Stimulated activated CD8-positive, alpha-beta memory T cell treated with anti-CD3 and anti-CD28 coated beads, Interleukin-12 subunit alpha, Interleukin-12 subunit beta, amount 100 ng/mL, for 1 hour (primary cell): Measurements from ENCODE around the gene PRTFDC1.
"Not testable (repeated sequence)": the region's sequence is repeated elsewhere in the genome, so short reads cannot be mapped to it uniquely, and the experiment has no call there.

ENCODE experiments used
- DNase-seq: peaks from one replicate; pipeline ENCODE4 v3.0.0-alpha.2; 2020; ENCODE audit warnings: low read depth

PRTFDC1 gene

GRCh38 chr10:24965051-24965450 is 12.6 kb upstream of the PRTFDC1 start:
- no peak for DNase-seq

- no peak for DNase-seq
These were observed 11.2 kb upstream of the PRTFDC1 start for GRCh38 chr10:24963521-24964041.

DNA sequence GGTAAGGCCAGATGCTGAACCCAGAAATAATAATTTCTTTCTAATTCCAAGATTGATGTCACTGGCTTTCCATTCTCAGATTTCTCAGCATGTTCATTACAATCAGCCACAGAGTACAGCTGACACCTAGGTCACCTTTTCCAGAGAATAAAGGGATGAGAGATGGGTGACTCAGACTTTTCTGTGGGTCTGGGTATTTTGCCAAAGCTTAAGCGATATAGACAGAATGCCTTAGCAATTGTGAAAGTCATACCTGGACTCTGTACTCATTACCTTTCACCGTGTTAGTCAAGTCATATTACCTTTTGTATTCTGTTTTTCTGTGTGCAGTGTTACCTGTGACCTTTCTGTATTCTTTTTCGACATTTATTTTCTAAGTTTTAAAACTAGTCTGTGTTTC is 10.6 kb upstream of the PRTFDC1 start:
- DNase-seq = no peak

- DNase-seq = no peak
These were observed 9.2 kb upstream of the PRTFDC1 start for GRCh38 chr10:24961582-24961981.

GRCh38 chr10:24959382-24959730 is 7.0 kb upstream of the PRTFDC1 start:
- no peak for DNase-seq

- DNase-seq = no peak
These were observed 6.4 kb upstream of the PRTFDC1 start for GRCh38 chr10:24958721-24959381.

DNA sequence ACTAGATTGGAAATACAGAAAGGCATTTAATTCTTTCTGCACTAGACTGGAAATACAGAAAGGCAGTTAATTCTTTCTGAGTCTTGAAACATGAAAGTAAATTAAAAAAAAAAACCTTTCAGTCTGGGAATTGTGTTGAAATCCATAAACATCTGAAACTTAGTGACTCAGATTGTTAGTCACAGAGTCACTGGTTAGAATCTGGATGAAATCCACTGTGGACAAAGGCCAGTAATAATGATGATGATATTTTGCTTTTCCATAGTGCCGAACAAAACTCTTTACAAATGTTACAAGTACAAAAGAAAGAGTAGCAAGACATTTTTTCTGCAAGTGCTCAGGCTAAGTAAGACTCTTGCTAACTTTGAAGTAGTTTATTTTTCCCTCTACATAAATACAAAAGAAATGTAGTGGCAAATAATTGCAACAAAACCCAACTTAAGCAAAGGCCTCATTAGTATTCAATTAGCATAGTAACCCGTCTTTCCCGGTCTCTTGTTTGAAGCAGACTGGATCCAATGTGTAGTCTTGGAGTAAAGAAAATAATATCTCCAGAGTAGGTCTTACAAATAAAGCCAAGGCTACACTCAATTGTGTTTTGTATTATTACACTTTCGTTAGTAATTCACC is 5.8 kb upstream of the PRTFDC1 start:
- no peak for DNase-seq

- DNase-seq = not testable (repeated sequence)
These were observed 5.2 kb upstream of the PRTFDC1 start for GRCh38 chr10:24957624-24958051.

GRCh38 chr10:24953675-24954074 is 1.3 kb upstream of the PRTFDC1 start:
- no peak for DNase-seq

DNA sequence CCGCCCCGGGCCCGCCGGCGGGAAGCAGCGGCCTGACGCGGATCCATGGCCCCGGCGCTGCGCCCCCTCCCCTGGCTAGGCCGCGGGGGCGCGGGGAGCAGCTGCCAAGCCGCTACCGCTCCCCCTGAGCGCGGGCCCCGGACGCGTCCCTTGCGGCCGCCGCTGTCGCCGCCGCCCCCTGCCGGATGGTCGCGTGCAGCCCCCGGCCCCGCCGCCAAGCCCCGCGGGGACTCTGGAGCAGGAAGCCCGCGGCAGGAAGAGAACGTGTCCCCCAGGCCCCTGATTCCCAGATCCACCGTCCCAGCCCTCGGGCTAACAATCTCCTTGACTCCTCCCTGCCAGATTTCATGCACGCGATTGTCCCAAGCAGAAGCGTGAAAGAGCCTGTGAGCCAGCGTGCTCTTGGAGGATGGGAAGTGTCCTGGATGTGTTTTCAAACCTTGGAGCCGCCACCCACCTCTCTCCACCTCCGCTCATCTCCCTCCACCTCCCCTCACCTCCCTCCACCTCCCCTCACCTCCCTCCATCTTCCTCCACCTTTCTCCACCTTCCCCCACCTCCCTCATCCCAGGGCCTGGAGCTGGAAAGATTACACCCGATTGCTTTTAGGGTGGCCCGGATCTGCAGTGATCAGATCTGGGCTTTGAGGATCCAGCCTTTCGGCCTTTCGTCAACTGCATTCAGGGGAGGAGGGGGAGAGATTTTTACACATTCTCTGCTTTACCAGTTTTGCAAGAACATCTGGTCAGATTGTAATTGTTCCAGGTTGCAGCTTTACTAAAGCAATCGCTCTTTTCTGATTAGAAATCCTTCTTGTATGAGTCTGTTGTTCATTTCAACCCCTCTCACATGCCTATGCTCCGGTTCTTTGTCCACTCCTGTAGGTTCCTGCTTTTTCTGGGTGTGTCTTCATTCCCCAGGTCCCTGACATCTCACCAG is 570 bp upstream of the PRTFDC1 start:
- peak; percentile 25 for DNase-seq

GRCh38 chr10:24951201-24952142 is 934 bp downstream of the PRTFDC1 start:
- DNase-seq = no peak

- DNase-seq = no peak
These were observed 2.0 kb downstream of the PRTFDC1 start for GRCh38 chr10:24950439-24950838.

DNA sequence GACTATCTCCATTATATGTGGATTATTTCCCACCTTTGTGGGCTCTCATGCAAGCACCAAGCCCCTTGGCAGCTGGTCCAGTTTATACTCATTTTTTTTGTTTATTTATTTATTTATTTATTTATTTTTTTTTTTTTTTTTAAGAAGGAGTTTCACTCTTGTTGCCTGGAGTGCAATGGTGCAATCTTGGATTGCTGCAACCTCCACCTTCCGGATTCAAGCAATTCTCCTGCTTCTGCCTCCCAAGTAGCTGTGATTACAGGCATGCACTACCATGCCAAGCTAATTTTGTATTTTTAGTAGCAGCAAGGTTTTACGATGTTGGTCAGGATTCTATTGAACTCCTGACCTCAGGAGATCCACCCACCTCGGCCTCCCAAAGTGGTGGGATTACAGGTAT is 2.8 kb downstream of the PRTFDC1 start:
- DNase-seq = no peak

DNA sequence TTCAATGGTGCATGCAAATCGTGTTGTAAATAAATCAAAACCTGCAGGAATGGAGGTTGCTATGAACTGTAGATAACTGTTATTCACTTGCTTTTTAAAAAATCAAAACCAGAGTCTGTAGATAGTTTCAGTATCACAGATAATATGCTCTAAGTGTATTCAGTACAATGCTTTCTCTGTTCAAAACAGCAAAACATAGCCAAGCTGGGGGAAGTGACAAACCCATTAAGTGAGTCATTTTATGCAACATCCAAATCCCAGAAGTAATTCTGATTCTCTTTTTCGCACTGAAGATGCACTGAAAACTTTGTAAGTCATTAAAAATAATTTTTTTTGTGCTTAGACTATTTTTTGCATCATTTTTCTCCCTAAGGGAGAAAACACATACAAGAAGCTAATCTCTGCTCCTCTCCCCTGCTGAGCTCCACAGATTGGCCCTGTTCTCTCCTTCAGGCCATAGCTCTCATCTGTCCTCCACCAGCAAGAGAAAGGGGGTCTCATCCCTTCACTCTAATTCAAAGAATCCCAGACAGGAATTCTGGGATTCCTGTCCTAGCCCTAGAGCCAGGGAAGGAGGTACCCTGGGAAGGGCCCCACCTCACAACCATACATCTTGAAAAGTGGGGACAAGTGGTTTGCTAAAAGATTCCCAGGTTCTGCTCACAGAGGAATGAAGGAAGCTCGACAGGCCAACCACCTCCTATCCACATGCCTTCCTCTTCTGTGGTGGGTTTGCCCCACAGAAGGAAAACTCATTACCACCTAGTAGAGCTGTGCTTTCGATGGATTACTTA is 4.9 kb downstream of the PRTFDC1 start:
- no peak for DNase-seq

DNA sequence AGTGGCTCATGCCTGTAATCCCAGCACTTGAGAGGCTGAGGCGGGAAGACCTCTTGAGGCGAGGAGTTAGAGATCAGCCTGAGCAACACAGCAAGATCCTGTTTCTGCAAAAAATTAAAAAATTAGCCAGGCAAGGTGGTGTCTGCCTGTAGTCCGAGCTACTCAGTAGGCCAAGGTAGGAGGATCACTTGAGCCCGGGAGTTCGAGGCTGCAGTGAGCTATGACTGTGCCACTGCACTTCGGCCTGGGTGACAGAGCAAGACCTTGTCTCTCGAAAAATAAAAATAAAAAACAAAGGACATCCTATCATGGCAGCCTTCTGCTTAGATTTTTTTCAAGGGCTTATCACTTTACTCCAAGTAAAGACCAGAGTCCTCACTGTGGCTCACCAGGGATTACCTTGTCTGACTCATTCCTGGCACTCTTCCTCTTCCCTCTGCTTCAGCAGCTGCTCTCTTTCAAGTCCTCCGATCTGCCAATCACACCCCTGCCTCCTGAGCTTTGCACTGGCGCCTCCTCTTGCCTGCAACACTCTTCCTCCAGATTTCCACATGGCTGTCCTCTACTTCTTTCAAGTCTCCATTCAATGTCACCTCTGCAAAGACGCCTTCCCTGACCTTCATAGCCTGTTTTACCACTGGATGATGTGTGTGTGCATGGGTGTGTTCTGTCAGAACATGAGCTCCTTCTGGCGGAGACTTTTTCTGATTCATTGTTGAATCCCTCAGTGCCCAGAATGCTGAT is 7.7 kb downstream of the PRTFDC1 start:
- DNase-seq = no peak

- DNase-seq = no peak
These were observed 13.9 kb downstream of the PRTFDC1 start for GRCh38 chr10:24938525-24938924.

GRCh38 chr10:24938076-24938475 is 14.3 kb downstream of the PRTFDC1 start:
- no peak for DNase-seq

DNA sequence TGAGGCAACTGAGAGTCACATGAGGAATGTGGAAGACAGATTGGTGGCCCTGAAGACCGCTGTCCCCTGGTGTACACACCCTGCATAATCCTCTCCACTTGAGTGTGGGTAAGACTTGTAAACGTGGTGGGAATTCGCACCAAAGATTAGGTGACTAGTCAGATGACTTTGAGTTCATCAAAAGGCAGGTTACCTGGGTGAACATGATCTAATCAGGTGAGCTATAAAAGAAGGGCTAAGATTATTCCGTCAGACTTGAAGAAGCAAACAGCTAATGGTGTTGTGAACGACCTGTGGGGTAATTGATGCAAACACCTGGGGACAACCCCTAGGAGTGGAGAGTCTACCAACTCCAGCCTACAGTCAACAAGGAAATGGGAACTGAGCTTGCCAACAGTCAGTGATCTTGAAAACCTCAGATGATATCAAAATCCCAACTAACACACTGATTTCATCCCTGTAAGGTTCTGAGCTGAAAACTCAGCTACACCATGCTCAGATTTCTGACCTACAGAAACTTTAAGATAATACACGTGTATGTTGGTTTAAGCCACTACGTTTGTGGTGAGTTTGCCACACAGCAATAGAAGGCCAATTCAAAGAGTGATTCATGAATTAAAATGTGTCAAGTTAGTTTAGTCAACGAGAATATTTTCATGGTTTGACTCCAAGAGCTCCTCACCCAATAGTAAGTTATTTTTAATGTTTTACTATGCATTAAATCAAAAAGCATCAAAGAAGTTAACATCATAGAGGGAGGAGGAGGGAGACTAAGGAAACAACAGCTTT is 16.7 kb downstream of the PRTFDC1 start:
- no peak for DNase-seq

- no peak for DNase-seq
These were observed 21.2 kb downstream of the PRTFDC1 start for GRCh38 chr10:24931236-24931635.
